Measurements from ENCODE around the gene PIM1. TPM values are rescaled to one million over a fixed set of nuclear protein-coding genes. Genes with fewer than 3 reads are reported as not detected.

PIM1 gene
- polyA plus RNA-seq, 1 donor from 2014 or later: 4.1 TPM

GRCh38 chr6:37176268-37177076 is 6.5 kb downstream of the PIM1 start:
- Histone ChIP-seq H3K27me3 (ENCODE audit: insufficient read depth, low read depth, low read length) (no peaks in the 10 kb centered on the region), H3K4me2 (ENCODE audit: low read length) (no peak overlapping the region), H3K9me2 (ENCODE audit: insufficient read depth, low read length) (no peaks in the 10 kb centered on the region), H3F3A (ENCODE audit: insufficient read depth, low read length, poor library complexity, severe bottlenecking) (no peaks in the 10 kb centered on the region), H3K9me3 (ENCODE audit: low read length) (no peaks in the 10 kb centered on the region), H3K79me2 (replicated peaks; ENCODE audit: insufficient read depth, low read length) (peaks cover 6% of the 10 kb centered on the region), H3K9ac (ENCODE audit: low read length) (no peak overlapping the region), H3K4me3 (ENCODE audit: low read length) (no peak overlapping the region), H2AFZ (ENCODE audit: low read depth, low read length) (no peak overlapping the region), H4K20me1 (ENCODE audit: insufficient read depth) (no peaks in the 10 kb centered on the region), H3K27ac (ENCODE audit: low read length) (no peak overlapping the region), H3K36me3 (ENCODE audit: insufficient read depth, low read length) (no peaks in the 10 kb centered on the region)
- TF ChIP-seq RAD21 (conservative IDR thresholded peaks at IDR 0.05) (no peak), TAF1 (IDR thresholded peaks at IDR 0.05; ENCODE audit: low read depth) (no peak), MXI1 (conservative IDR thresholded peaks at IDR 0.05; ENCODE audit: poor library complexity, severe bottlenecking) (no peak), EZH2 (IDR thresholded peaks at IDR 0.05; ENCODE audit: borderline replicate concordance, insufficient read depth, low read length, poor library complexity, severe bottlenecking) (no peak), CTCF (IDR thresholded peaks at IDR 0.05; ENCODE audit: poor library complexity, severe bottlenecking) (no peak), SMC3 (conservative IDR thresholded peaks at IDR 0.05; ENCODE audit: poor library complexity) (no peak), REST (IDR thresholded peaks at IDR 0.05; ENCODE audit: borderline replicate concordance) (no peak), EP300 (conservative IDR thresholded peaks at IDR 0.05; ENCODE audit: poor library complexity, severe bottlenecking) (no peak), POLR2AphosphoS5 (IDR thresholded peaks at IDR 0.05) (no peak)

GRCh38 chr6:37177077-37177934 is 7.4 kb downstream of the PIM1 start:
- Histone ChIP-seq H3F3A (ENCODE audit: insufficient read depth, low read length, poor library complexity, severe bottlenecking) (no peaks in the 10 kb centered on the region), H3K27ac (ENCODE audit: low read length) (no peak overlapping the region), H3K9me3 (ENCODE audit: low read length) (no peaks in the 10 kb centered on the region), H3K27me3 (ENCODE audit: insufficient read depth, low read depth, low read length) (no peaks in the 10 kb centered on the region), H4K20me1 (ENCODE audit: insufficient read depth) (no peaks in the 10 kb centered on the region), H2AFZ (ENCODE audit: low read depth, low read length) (no peak overlapping the region), H3K4me2 (ENCODE audit: low read length) (no peak overlapping the region), H3K9me2 (ENCODE audit: insufficient read depth, low read length) (no peaks in the 10 kb centered on the region), H3K9ac (ENCODE audit: low read length) (no peak overlapping the region), H3K79me2 (replicated peaks; ENCODE audit: insufficient read depth, low read length) (no peaks in the 10 kb centered on the region), H3K4me3 (ENCODE audit: low read length) (no peak overlapping the region), H3K36me3 (ENCODE audit: insufficient read depth, low read length) (no peaks in the 10 kb centered on the region)
- TF ChIP-seq EP300 (conservative IDR thresholded peaks at IDR 0.05; ENCODE audit: poor library complexity, severe bottlenecking): no peak
- TF ChIP-seq MXI1 (conservative IDR thresholded peaks at IDR 0.05; ENCODE audit: poor library complexity, severe bottlenecking): no peak
- no peak for TF ChIP-seq EZH2 (IDR thresholded peaks at IDR 0.05; ENCODE audit: borderline replicate concordance, insufficient read depth, low read length, poor library complexity, severe bottlenecking)
- no peak for TF ChIP-seq CTCF (IDR thresholded peaks at IDR 0.05; ENCODE audit: poor library complexity, severe bottlenecking)
- no peak for TF ChIP-seq REST (IDR thresholded peaks at IDR 0.05; ENCODE audit: borderline replicate concordance)
- no peak for TF ChIP-seq POLR2AphosphoS5 (IDR thresholded peaks at IDR 0.05)
- no peak for TF ChIP-seq SMC3 (conservative IDR thresholded peaks at IDR 0.05; ENCODE audit: poor library complexity)
- TF ChIP-seq TAF1 (IDR thresholded peaks at IDR 0.05; ENCODE audit: low read depth): no peak
- no peak for TF ChIP-seq RAD21 (conservative IDR thresholded peaks at IDR 0.05)
